NCI-H1436 treated with DMSO at 0.1 percent for 48 hours (cell line): ENCODE data around the gene PTCD3.

Experiments
- DNase-seq: peaks from one replicate; lab custom pipeline; 2025; lab: John Stamatoyannopoulos, UW

The PTCD3 gene

DNA sequence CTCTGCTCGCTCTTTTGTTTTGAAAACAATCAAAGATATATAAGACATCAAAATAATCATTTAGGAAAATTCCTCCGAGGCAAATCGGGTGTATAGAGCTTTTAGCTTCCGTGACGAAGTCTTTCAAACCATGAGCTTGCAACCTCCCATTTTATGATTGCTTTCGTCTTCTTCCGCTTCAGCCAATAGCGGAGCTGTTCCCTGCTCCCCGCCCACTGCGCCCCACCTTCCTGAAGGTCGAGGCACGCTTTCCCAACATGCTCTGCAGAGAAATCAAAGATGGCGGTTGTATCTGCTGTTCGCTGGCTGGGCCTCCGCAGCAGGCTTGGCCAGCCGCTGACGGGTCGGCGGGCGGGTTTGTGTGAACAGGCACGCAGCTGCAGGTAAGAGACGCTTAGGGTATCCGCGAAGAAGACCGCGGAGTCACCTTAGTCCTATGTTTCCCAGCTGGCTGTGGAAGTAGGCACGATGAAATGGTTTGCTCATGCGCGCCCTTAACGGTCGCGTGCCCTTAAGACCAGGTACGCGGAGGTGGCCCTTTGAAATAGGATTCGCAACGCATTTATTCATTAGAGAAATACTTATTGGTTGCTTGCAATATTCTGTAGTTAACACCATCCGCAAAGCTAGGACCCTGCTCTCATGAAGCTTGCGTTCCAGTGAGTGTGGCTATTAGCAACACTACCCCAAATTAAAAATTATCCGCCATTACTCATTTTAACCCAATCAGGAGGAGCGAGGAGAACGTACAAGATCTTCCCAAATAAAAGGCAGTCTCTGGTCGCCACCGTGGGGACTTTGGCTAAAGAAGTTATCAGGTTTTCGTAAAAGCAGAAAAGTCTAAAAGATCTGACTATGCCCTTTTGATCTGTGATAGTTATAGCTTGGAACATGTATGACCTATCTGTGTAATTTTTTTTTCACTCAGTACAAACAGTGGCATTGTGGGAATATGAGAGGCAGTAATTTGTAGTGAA lies at the start of gene PTCD3:
Gene PTCD3 (plus strand): TSS at position 267 of the 977 bp plus-strand sequence. CDS start 13 bp downstream, at position 280.
- peak; percentile 88 for DNase-seq

- no peak for DNase-seq
Observed at GRCh38 chr2:86056590-86057331, 49.3 kb upstream of the PTCD3 start.

DNA sequence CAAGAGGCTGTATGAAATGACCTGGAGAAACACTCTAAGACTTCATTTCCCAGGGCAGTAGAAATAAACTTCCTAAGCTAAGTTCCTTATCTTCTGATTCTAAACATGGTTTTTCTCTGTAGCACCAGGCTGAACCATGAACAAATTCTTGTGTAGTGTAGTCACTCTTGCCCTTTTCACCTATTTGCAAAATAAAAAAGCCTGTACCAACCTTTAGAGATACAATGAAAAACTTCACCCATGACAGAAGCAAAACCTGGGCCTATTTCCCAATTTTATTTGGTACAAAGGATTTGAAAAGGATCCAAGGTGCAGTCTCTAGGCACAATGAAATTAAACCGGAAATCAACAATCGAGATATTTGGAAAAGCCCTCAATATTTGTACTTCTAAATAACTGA lies 44.0 kb upstream of the PTCD3 start:
- DNase-seq: no peak

DNA sequence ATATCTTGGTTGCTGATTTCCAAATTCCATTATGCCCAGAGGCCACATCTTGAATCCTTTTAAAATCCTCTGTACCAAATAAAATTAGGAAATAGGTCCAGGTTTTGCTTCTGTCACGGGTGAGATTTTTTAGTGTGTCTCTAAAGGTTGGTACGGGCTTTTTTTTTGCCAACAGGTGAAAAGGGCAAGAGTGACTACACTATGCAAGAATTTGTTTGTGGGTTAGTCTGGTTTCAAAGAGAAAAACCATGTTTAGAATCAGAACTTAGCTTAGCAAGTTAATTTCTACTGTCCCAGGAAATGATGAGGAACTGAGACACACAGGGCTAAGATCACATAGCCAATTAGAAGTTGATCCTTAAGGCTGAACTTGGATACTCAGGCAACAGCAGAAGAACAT lies 42.0 kb upstream of the PTCD3 start:
- DNase-seq: no peak

- DNase-seq: no peak
Observed at GRCh38 chr2:86065512-86065911, 40.5 kb upstream of the PTCD3 start.

DNA sequence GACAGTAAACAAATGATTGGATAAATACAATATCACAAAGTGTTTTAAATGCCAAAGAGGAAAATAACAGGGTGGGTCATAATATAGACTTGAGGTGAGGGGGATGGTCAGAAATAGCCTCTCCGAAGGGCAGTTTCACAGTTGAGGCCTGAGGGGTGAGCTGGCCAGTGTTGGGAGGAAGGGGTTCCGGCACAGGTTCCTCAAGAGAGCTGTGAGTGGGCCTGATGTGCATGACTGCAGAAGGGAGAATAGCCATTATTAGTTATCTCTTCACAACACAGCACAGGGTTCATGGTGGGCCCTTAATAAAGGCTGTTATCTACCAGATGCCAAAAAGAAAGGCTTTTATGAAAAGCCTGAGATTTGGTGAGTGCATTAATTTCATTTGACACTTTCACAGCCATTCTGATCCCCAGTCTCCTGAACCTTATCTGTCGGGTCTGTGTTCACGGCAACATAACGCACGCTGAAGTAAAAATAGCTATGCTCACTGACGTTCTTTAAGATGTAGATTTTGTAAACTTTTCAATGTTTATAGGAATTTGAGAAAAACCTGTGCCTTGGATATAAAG lies 39.9 kb upstream of the PTCD3 start:
- no peak for DNase-seq

DNA sequence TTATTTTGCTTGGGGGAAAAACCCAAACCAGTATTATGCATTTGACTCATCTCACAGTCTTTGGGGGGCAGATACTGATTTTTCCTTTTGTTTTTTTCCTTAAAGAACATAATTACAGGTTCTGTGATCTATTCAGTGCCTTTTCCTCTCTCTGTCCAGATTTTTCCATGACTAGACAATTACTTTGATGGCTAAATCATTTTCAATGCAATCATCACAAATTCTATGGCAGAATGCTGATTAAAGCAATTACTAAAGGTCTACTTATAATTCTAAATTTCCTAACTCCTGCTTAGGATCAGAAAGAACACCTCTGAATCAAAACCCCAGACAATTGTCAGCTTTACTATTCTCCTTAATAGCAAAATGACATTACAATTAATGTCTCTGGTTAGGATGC lies 39.1 kb upstream of the PTCD3 start:
- no peak for DNase-seq

GRCh38 chr2:86068136-86068588 lies 37.9 kb upstream of the PTCD3 start:
- no peak for DNase-seq

GRCh38 chr2:86068648-86069047 lies 37.4 kb upstream of the PTCD3 start:
- no peak for DNase-seq

GRCh38 chr2:86069091-86069685 lies 36.8 kb upstream of the PTCD3 start:
- DNase-seq: no peak

DNA sequence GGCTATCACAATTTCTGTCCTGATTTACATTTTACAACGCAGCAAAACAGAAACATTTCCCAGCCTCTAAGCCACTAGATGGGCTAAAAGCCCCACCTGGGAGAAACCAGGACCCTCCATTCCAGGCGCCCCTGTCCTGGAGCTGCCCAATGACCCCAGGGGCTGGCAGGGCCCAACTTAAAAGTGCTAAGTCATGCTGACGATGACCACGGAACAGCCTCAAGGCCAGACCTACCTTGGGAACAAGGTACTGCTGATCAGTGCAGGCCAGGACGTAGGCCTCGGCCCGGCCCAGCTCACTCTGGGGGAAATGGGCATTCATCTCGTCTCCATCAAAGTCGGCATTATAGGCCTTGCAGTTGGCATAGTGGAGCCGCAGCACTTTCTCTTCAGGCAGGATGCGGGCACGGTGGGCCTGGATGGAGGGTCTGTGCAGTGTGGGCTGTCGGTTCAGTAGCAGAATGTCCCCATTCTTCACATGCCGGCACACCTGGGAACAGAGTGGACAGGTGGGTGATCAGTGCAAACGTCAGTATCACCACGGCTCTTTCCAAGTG lies 36.2 kb upstream of the PTCD3 start:
- no peak for DNase-seq

GRCh38 chr2:86070868-86071267 lies 35.2 kb upstream of the PTCD3 start:
- DNase-seq: no peak

- DNase-seq: no peak
Observed at GRCh38 chr2:86072271-86072858, 33.7 kb upstream of the PTCD3 start.

DNA sequence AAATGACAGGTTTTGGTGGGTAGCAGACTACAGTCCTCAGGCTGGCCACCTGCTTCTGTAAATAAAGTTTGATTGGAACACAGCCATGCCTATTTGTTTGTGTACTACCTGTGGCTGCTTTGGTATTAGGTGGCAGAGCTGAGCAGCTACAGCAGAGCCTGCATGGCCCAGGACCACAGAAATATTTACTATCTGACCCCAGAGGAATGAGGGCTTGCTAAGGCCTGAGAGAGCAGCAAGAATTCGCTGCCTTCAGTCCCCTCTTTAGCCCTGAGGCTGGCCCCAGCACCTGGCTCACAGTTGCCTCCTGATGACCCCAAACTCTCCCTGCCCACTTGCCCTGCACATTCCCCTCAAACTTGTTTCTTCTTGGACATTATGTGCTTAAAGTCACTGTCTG lies 32.8 kb upstream of the PTCD3 start:
- no peak for DNase-seq

GRCh38 chr2:86074256-86074655 lies 31.8 kb upstream of the PTCD3 start:
- no peak for DNase-seq

GRCh38 chr2:86074811-86075210 lies 31.2 kb upstream of the PTCD3 start:
- no peak for DNase-seq

GRCh38 chr2:86075886-86076285 lies 30.1 kb upstream of the PTCD3 start:
- DNase-seq: no peak

DNA sequence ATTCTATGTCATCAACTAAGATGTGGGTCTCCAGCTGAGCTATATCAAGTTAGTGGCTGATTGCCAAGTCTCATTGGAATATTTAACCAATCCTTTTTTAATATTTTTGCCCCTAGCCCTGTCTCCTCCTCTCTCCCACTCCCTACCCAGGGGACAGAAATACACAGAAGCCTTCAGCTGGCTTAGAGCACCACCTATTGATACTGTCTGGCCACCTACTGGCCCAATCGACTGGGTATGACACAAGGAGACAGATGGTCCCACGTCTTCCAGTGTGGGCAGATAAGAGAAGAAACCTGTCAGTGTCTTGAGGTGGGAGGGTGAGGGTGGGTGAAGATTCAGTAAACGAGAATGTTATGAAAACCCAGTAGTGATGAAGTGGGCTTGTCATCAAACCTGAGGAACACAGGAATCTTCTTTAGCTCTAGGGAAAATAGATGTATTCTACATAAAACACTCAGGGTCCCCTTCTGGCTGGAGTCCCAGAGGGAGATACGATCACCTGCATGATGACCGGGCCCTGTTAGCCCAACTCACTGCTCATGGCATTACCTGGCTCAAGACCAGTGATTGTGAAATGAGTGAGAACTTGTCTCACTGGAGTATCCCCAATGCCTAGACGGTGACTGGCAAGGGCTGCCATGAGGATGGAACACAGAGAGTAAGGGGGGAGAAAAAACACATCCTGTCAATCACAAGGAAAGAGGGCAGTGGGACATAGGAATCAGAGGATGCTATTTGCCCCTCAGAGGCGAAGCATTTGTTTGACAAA lies 27.1 kb upstream of the PTCD3 start:
- DNase-seq: no peak

DNA sequence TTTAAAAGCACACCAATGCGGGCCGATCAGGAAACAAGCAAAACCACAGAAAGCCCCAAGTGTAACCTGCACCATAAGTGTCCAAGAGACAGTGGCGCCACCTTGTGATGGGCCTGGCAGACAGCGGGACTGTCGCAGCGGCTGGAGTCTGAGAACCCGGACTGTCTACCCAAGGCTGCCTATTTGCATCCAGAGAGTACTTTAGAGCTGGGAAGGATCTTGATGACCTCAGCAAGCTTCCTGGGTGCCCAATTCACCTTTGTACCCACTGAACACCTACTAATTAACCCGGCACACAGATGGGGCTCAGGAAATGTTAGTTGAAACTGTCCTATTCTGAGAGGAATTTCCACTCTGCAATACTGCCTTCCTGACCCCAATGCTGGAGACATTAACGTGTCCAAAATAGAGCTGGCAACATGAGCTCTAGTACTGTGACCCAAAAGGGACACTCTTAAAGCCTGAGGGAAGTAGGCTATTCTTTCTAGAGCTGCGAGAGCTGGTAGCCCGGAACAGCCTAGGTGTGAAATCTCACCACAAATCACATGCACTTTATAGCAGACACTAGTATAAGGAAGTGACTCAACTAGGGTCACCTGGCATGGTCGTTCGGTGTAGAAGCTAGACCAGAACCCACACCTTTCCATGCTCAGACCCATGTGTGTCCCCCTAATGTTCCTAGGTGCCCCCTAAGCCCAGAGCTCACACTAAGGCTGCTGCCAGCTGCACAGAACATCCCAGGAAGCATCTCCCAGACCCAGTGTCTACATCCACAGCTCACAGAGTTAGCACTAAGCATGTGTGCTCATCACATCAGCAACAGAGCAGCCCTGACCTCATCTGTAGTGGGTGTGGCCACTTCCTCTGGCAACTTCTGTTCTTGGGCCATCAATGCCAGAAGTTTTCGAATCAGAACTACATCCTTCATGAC lies 25.8 kb upstream of the PTCD3 start:
- no peak for DNase-seq

DNA sequence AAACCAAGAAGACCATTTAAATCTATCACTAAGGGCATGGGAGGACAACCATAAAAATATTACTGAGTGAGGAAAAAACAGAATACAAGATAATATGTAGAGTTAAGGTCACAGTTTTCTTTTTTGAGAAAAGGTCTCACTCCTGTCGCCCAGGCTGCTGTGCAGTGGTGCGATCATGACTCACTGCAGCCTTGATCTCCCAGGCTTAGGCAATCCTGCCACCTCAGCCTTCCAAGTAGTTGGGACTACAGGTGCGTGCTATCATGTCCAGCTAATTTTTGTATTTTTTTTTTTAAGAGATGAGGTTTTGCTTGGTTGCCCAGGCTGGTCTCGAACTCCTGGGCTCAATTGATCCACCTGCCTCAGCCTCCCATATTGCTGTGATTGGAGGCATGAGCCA lies 24.3 kb upstream of the PTCD3 start:
- DNase-seq: no peak
